Calu3 (cell line): ENCODE results near the gene THBS4. TPM values are rescaled to one million over a fixed set of nuclear protein-coding genes. Genes with fewer than 3 reads are reported as not detected.

ENCODE experiments used
- BruUV-seq: library from RNA; stranded (reverse); fragments of 400-500 nt; replicated peaks from 2 replicates; lab custom pipeline; 2021; lab: Mats Ljungman, UMichigan
- CTCF ChIA-PET: fragments of 300-600 bp; sonication (Branson Sonifier 250); formaldehyde crosslinking; loops from one replicate; lab custom pipeline; 2022; ENCODE audit warnings: antibody characterized with exemption; lab: Charles Lee
- DNase-seq: peaks from one replicate; pipeline ENCODE4 v3.0.0; 2022
- H3K27ac Mint-ChIP-seq: one replicate; pipeline ENCODE4 v1.8.0; 2022; ENCODE audit warnings: mixed read lengths; ENCODE audit not compliant: unreplicated experiment
- H3K27me3 Mint-ChIP-seq: one replicate; pipeline ENCODE4 v1.8.0; 2022; ENCODE audit warnings: mixed read lengths; ENCODE audit not compliant: unreplicated experiment
- H3K36me3 Mint-ChIP-seq: one replicate; pipeline ENCODE4 v1.8.0; 2022; ENCODE audit warnings: mild to moderate bottlenecking, moderate library complexity, mixed read lengths; ENCODE audit not compliant: insufficient read depth, unreplicated experiment
- H3K4me1 Mint-ChIP-seq: one replicate; pipeline ENCODE4 v1.8.0; 2022; ENCODE audit warnings: mild to moderate bottlenecking, low read depth, mixed read lengths; ENCODE audit not compliant: unreplicated experiment
- H3K4me3 Mint-ChIP-seq: one replicate; pipeline ENCODE4 v1.8.0; 2022; ENCODE audit warnings: mild to moderate bottlenecking, low read depth, moderate library complexity, mixed read lengths; ENCODE audit not compliant: unreplicated experiment
- H3K9me3 Mint-ChIP-seq: one replicate; pipeline ENCODE4 v1.8.0; 2022; ENCODE audit warnings: low read depth, mixed read lengths; ENCODE audit not compliant: unreplicated experiment
- intact Hi-C: fragments of 100-400 bp; cut with micrococcal nuclease; formaldehyde crosslinking; loops from one replicate; pipeline ENCODE4 v1.10.0; 2022; ENCODE audit not compliant: unreplicated experiment
- total RNA-seq: library from RNA; stranded (reverse); gene quantifications from 2 replicates; pipeline ENCODE4 v1.2.3, GENCODE V29; 2022
- TF ChIP-seq, protein P1 (sequence below): fragments of 200-600 bp; IDR thresholded peaks from one replicate; pipeline ENCODE4 v1.8.0; 2022; ENCODE audit warnings: antibody characterized with exemption; ENCODE audit not compliant: unreplicated experiment

THBS4 gene
- total RNA-seq, 1 experiment from 2014 or later: 0.52 TPM

DNA sequence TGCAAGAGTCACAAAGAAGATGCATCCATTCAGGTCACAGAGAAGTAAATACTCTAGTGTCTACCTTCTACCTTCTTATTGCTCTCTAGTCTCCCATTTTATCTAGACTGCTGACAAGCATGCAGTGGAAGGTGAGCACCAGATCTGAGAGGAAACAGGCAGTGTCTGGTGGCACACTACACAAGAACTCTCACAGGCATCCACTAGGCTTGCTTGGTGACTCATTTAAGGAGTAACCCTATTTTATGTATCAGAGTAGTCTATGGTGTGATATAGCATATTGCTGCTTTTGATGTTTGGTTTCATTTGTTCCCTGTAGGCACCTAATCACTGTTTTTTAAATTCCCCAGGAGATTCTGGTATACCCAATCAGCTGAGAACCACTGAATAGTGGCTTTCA, 1.6 kb upstream of the THBS4 start:
- H3K27me3 Mint-ChIP-seq: peaks cover 55% of the 10 kb centered on the region
- TF ChIP-seq, protein P1, sequence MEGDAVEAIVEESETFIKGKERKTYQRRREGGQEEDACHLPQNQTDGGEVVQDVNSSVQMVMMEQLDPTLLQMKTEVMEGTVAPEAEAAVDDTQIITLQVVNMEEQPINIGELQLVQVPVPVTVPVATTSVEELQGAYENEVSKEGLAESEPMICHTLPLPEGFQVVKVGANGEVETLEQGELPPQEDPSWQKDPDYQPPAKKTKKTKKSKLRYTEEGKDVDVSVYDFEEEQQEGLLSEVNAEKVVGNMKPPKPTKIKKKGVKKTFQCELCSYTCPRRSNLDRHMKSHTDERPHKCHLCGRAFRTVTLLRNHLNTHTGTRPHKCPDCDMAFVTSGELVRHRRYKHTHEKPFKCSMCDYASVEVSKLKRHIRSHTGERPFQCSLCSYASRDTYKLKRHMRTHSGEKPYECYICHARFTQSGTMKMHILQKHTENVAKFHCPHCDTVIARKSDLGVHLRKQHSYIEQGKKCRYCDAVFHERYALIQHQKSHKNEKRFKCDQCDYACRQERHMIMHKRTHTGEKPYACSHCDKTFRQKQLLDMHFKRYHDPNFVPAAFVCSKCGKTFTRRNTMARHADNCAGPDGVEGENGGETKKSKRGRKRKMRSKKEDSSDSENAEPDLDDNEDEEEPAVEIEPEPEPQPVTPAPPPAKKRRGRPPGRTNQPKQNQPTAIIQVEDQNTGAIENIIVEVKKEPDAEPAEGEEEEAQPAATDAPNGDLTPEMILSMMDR: no peak
- CTCF ChIA-PET: no interaction called here
- BruUV-seq: no TSS peak
- intact Hi-C loops: no loop called here
- no peak overlapping the region for H3K27ac Mint-ChIP-seq
- H3K4me1 Mint-ChIP-seq: peaks cover 5% of the 10 kb centered on the region
- no peak overlapping the region for H3K4me3 Mint-ChIP-seq
- no peaks in the 10 kb centered on the region for H3K36me3 Mint-ChIP-seq
- no peaks in the 10 kb centered on the region for H3K9me3 Mint-ChIP-seq
- DNase-seq: no peak

DNA sequence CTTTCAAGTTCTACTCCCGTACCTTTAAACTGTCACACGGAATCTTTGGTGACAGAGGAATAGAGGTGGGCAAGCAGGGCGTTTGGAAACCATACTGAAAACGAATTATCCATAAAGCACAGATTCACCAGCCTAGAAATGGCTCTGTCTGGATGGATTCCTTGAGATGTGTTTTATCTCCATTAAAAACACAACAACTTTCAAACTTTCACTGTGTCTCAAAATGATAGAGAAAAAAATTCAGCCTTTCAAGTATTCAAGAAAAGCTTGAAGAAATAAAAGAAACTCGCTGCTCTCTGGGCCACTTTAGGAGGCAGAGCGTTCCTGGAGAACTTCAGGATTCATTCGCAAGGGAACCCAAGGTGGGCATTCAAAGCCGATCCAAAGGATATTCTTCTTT, 589 bp upstream of the THBS4 start:
- TF ChIP-seq, protein P1: no peak

DNA sequence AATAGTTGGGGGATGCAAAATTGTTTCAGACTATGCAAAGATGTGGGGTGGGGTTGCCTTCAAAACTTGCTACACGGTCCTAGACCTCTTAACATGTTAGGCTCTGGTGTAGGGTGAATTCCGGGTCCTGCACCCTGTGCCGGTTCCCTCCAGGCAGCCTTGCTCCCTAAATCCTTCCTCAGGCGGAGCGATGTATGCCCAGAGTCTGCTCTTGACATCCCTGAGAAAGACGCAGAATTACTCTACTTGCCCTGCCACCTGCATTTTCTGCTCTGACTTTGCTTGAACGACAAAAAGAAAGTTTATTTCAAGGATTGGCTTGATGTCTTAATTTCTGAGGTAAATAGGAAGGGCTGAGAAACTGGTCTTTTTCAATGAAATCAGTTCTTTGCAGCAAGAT, 691 bp downstream of the THBS4 start:
- no peaks in the 10 kb centered on the region for H3K9me3 Mint-ChIP-seq
- H3K27me3 Mint-ChIP-seq: peaks cover 68% of the 10 kb centered on the region
- TF ChIP-seq, protein P1: no peak
- BruUV-seq: no TSS peak
- no peaks in the 10 kb centered on the region for H3K4me1 Mint-ChIP-seq
- no peak overlapping the region for H3K4me3 Mint-ChIP-seq
- CTCF ChIA-PET: no interaction called here
- intact Hi-C loops: no loop called here
- no peaks in the 10 kb centered on the region for H3K36me3 Mint-ChIP-seq
- no peak overlapping the region for H3K27ac Mint-ChIP-seq
- DNase-seq: no peak

More for the DNA sequence above, 589 bp upstream of the THBS4 start:
- intact Hi-C loops: no loop called here
- no peaks in the 10 kb centered on the region for H3K9me3 Mint-ChIP-seq
- DNase-seq: no peak
- H3K27me3 Mint-ChIP-seq: peaks cover 55% of the 10 kb centered on the region
- no peaks in the 10 kb centered on the region for H3K4me1 Mint-ChIP-seq
- no TSS peak for BruUV-seq
- H3K4me3 Mint-ChIP-seq: no peak overlapping the region
- H3K36me3 Mint-ChIP-seq: no peaks in the 10 kb centered on the region
- CTCF ChIA-PET: no interaction called here
- H3K27ac Mint-ChIP-seq: no peak overlapping the region

DNA sequence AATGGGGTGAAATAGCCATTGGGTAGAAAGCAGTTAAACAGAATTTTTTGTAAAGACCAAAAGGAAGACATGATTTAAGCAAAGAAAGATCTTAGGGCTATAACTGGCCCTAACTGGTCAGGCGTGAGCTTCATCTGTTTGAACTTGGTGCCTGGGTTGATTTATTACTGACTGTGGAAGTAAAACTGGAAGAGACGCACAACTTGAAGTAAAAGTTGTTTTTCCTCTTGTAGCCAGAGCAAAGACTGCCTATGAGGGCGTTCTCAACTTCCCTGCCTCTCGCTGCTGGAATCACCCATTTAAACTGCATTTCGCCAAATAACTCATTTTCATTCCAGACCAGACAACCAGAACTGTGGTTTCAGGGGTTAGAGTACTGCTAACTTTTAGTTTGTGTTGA, 1.5 kb downstream of the THBS4 start:
- CTCF ChIA-PET: no interaction called here
- Mint-ChIP-seq H3K9me3 (no peaks in the 10 kb centered on the region), H3K27me3 (peaks cover 76% of the 10 kb centered on the region), H3K4me3 (no peak overlapping the region), H3K27ac (no peak overlapping the region), H3K4me1 (no peaks in the 10 kb centered on the region), H3K36me3 (no peaks in the 10 kb centered on the region)
- intact Hi-C loops: no loop called here
- BruUV-seq: no TSS peak
- no peak for DNase-seq
- TF ChIP-seq, protein P1: no peak
